Astrocyte of the hippocampus (primary cell): ENCODE data around the gene ABHD10.
A peak's percentile ranks its signal among the peaks of the same experiment; 100 is the strongest.

Source experiments
- DNase-seq: peaks from one replicate; pipeline ENCODE4 v3.0.0; 2011; ENCODE audit warnings: low read depth, low spot score

ABHD10 gene

GRCh38 chr3:111978583-111979433, at the start of gene ABHD10:
ABHD10 (plus strand) TSS chr3:111979026; CDS start chr3:111979062, 36 bp downstream.
- DNase-seq = peak; percentile 99

- no peak for DNase-seq
Measured at GRCh38 chr3:111929484-111929883, 49.3 kb upstream of the ABHD10 start.

GRCh38 chr3:111932946-111933345, 45.9 kb upstream of the ABHD10 start:
- no peak for DNase-seq

- DNase-seq = peak; percentile 59
Measured at GRCh38 chr3:111936191-111936841, 42.5 kb upstream of the ABHD10 start.

GRCh38 chr3:111936967-111937366, 41.9 kb upstream of the ABHD10 start:
- no peak for DNase-seq

GRCh38 chr3:111937871-111938270, 41.0 kb upstream of the ABHD10 start:
- no peak for DNase-seq

- no peak for DNase-seq
Measured at GRCh38 chr3:111939873-111940272, 39.0 kb upstream of the ABHD10 start.

- DNase-seq = no peak
Measured at GRCh38 chr3:111943533-111943932, 35.3 kb upstream of the ABHD10 start.

- DNase-seq = no peak
Measured at GRCh38 chr3:111944372-111944771, 34.5 kb upstream of the ABHD10 start.

- peak; percentile 51 for DNase-seq
Measured at GRCh38 chr3:111947231-111947630, 31.6 kb upstream of the ABHD10 start.

GRCh38 chr3:111948786-111949185, 30.0 kb upstream of the ABHD10 start:
- no peak for DNase-seq

GRCh38 chr3:111949712-111950111, 29.1 kb upstream of the ABHD10 start:
- DNase-seq = no peak

- no peak for DNase-seq
Measured at GRCh38 chr3:111951032-111951431, 27.8 kb upstream of the ABHD10 start.

GRCh38 chr3:111952086-111952485, 26.7 kb upstream of the ABHD10 start:
- DNase-seq = no peak

GRCh38 chr3:111952866-111953450, 25.9 kb upstream of the ABHD10 start:
- no peak for DNase-seq

GRCh38 chr3:111954228-111954990, 24.4 kb upstream of the ABHD10 start:
- DNase-seq = peak; percentile 65

GRCh38 chr3:111955876-111956275, 22.9 kb upstream of the ABHD10 start:
- no peak for DNase-seq

GRCh38 chr3:111956449-111956848, 22.4 kb upstream of the ABHD10 start:
- no peak for DNase-seq

GRCh38 chr3:111956995-111957734, 21.7 kb upstream of the ABHD10 start:
- DNase-seq = no peak

- DNase-seq = no peak
Measured at GRCh38 chr3:111961461-111962164, 17.2 kb upstream of the ABHD10 start.

- DNase-seq = peak; percentile 32
Measured at GRCh38 chr3:111963424-111963823, 15.4 kb upstream of the ABHD10 start.
